ENCODE measurements around the gene FMNL2. TPM values are rescaled to one million over a fixed set of nuclear protein-coding genes. Genes with fewer than 3 reads are reported as not detected.
A peak's percentile ranks its signal among the peaks of the same experiment; 100 is the strongest.

FMNL2 gene
- total RNA-seq, 1 donor from 2014 or later: 34.3 TPM

DNA sequence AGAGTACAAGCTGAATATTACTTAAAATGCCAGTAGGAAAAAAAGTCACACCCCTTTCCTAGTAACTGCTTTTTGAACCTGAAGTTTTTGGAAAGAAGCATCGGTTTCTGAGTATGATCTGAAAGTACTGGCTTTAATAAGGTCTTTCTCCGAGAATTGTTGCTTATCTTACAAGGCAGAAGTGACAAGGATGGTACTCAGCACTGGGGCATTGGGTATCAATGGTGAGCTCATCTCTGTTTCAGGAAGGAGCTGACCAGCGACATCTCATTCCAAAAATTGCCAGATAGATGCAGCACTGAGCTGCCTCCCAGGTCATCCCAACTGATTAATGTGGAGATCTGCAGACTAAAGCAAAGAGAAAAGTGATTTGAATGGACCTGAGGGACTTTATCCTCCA lies 85.4 kb downstream of the FMNL2 start:
- Mint-ChIP-seq H3K27ac (ENCODE audit: unreplicated experiment) (no peak overlapping the region), H3K36me3 (ENCODE audit: low read depth, unreplicated experiment) (no peaks in the 10 kb centered on the region), H3K27me3 (ENCODE audit: low read depth, unreplicated experiment) (no peaks in the 10 kb centered on the region), H3K4me3 (ENCODE audit: unreplicated experiment) (no peak overlapping the region), H3K4me1 (ENCODE audit: low read depth, unreplicated experiment) (peaks cover 36% of the 10 kb centered on the region), H3K9me3 (ENCODE audit: unreplicated experiment) (no peaks in the 10 kb centered on the region)
- no peaks in the 10 kb centered on the region for H3K27me3 ChIP-seq (ENCODE audit: insufficient read depth, low read length)
- H3K9ac ChIP-seq (ENCODE audit: low read length): no peak overlapping the region
- no peak overlapping the region for H2AFZ ChIP-seq (ENCODE audit: low read depth, low read length)
- H4K20me1 ChIP-seq (ENCODE audit: insufficient read depth, low read length): no peaks in the 10 kb centered on the region
- no peak for DNase-seq (ENCODE audit: low read depth)
- TF ChIP-seq EZH2 (IDR thresholded peaks at IDR 0.05; ENCODE audit: insufficient read depth, low read length): no peak
- TF ChIP-seq, protein P1, sequence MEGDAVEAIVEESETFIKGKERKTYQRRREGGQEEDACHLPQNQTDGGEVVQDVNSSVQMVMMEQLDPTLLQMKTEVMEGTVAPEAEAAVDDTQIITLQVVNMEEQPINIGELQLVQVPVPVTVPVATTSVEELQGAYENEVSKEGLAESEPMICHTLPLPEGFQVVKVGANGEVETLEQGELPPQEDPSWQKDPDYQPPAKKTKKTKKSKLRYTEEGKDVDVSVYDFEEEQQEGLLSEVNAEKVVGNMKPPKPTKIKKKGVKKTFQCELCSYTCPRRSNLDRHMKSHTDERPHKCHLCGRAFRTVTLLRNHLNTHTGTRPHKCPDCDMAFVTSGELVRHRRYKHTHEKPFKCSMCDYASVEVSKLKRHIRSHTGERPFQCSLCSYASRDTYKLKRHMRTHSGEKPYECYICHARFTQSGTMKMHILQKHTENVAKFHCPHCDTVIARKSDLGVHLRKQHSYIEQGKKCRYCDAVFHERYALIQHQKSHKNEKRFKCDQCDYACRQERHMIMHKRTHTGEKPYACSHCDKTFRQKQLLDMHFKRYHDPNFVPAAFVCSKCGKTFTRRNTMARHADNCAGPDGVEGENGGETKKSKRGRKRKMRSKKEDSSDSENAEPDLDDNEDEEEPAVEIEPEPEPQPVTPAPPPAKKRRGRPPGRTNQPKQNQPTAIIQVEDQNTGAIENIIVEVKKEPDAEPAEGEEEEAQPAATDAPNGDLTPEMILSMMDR (IDR thresholded peaks at IDR 0.05; ENCODE audit: insufficient read depth, low read depth, low read length): no peak
- H3K4me1 ChIP-seq (ENCODE audit: insufficient read depth, low read length): peaks cover 25% of the 10 kb centered on the region
- no peak for FAIRE-seq
- no peaks in the 10 kb centered on the region for H3K36me3 ChIP-seq (ENCODE audit: insufficient read depth, low read length)
- H3K79me2 ChIP-seq (ENCODE audit: insufficient read depth, low read length): peaks cover 50% of the 10 kb centered on the region
- H3K4me3 ChIP-seq (ENCODE audit: insufficient read depth, low read depth, low read length): no peak overlapping the region
- H3K9me3 ChIP-seq (ENCODE audit: insufficient read depth, low read depth, low read length): no peaks in the 10 kb centered on the region
- H3K4me2 ChIP-seq (ENCODE audit: low read length): no peak overlapping the region
- H3K27ac ChIP-seq (ENCODE audit: low read depth, low read length): no peak overlapping the region

DNA sequence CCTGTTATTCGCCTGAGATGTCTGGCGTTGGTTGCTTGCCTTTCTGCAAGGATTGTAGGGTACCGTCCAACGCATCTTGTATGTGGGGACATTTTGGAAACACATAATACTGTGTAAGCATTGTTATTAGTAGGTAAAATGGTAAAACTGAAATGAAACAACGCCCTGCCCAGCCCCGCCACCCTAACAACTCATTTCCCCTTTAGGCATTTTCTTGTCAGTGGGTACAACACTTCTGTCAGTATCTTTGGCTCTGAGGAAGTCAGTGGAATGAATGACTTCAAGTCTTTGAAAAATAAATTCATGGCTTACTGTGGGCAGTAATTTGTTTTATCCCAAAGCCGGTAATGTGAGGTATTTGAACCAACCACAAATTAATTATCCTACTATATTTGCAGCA lies 86.0 kb downstream of the FMNL2 start:
- DNase-seq (ENCODE audit: low read depth): no peak
- Histone ChIP-seq H3K79me2 (ENCODE audit: insufficient read depth, low read length) (peaks cover 52% of the 10 kb centered on the region), H3K4me3 (ENCODE audit: insufficient read depth, low read depth, low read length) (no peak overlapping the region), H3K4me1 (ENCODE audit: insufficient read depth, low read length) (peaks cover 22% of the 10 kb centered on the region), H3K36me3 (ENCODE audit: insufficient read depth, low read length) (no peaks in the 10 kb centered on the region), H3K27me3 (ENCODE audit: insufficient read depth, low read length) (no peaks in the 10 kb centered on the region), H3K27ac (ENCODE audit: low read depth, low read length) (peak overlapping the region; percentile 41), H4K20me1 (ENCODE audit: insufficient read depth, low read length) (no peaks in the 10 kb centered on the region), H2AFZ (ENCODE audit: low read depth, low read length) (no peak overlapping the region), H3K4me2 (ENCODE audit: low read length) (peak overlapping the region; percentile 58), H3K9ac (ENCODE audit: low read length) (no peak overlapping the region), H3K9me3 (ENCODE audit: insufficient read depth, low read depth, low read length) (no peaks in the 10 kb centered on the region)
- Mint-ChIP-seq H3K4me3 (ENCODE audit: unreplicated experiment) (no peak overlapping the region), H3K9me3 (ENCODE audit: unreplicated experiment) (no peaks in the 10 kb centered on the region), H3K27me3 (ENCODE audit: low read depth, unreplicated experiment) (no peaks in the 10 kb centered on the region), H3K36me3 (ENCODE audit: low read depth, unreplicated experiment) (no peaks in the 10 kb centered on the region), H3K4me1 (ENCODE audit: low read depth, unreplicated experiment) (peaks cover 33% of the 10 kb centered on the region), H3K27ac (ENCODE audit: unreplicated experiment) (peak overlapping the region; percentile 89)
- no peak for FAIRE-seq
- TF ChIP-seq, protein P1 (IDR thresholded peaks at IDR 0.05; ENCODE audit: insufficient read depth, low read depth, low read length): no peak
- no peak for TF ChIP-seq EZH2 (IDR thresholded peaks at IDR 0.05; ENCODE audit: insufficient read depth, low read length)

DNA sequence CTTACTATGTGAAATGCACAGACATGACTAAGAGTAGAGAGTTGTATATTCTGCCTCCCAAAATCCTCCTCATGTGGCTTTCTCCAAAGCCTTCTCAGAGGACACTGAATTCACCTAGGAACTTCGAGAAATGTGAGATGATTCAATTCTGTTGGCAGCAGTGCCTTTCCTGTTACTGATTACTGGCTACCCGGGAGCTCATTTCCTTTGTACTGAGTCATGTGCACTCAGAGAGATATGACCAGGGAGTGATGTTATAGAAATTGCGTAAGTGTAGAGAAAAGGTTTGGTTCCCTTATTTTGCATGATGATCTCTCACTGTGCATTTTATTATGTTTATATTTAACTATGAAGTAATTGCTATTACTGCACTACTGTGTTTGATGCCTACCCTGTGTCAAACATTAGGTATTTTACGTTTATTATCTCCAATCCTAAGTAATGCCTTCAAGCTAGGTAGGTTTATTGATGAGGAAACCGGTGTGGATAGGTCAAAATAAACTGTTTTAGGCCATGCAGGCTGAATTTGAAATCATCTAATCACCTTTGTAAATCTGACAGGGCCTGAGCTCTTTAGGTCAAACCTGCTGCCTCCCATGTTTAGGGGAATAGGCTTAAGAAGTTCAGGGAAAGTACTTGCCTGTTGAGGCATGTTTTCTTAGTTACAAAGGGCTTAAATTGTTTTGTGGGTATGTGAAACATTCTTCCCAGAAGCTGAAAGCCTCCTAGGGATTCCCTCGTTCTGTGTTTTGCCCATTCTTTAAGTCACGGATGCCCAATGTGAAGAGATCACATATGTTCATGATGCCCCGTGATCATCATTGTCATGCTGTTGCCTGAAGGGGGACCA lies 86.8 kb downstream of the FMNL2 start:
- FAIRE-seq: peak; percentile 90
- no peak overlapping the region for H2AFZ ChIP-seq (ENCODE audit: low read depth, low read length)
- DNase-seq (ENCODE audit: low read depth): peak; percentile 99
- H3K27me3 ChIP-seq (ENCODE audit: insufficient read depth, low read length): no peaks in the 10 kb centered on the region
- no peaks in the 10 kb centered on the region for H3K9me3 ChIP-seq (ENCODE audit: insufficient read depth, low read depth, low read length)
- H3K27ac Mint-ChIP-seq (ENCODE audit: unreplicated experiment): peak overlapping the region; percentile 89
- peaks cover 29% of the 10 kb centered on the region for H3K4me1 ChIP-seq (ENCODE audit: insufficient read depth, low read length)
- peak overlapping the region; percentile 54 for H3K4me3 Mint-ChIP-seq (ENCODE audit: unreplicated experiment)
- H3K27ac ChIP-seq (ENCODE audit: low read depth, low read length): peak overlapping the region; percentile 95
- no peaks in the 10 kb centered on the region for H3K36me3 Mint-ChIP-seq (ENCODE audit: low read depth, unreplicated experiment)
- peaks cover 39% of the 10 kb centered on the region for H3K4me1 Mint-ChIP-seq (ENCODE audit: low read depth, unreplicated experiment)
- no peaks in the 10 kb centered on the region for H3K27me3 Mint-ChIP-seq (ENCODE audit: low read depth, unreplicated experiment)
- H3K9ac ChIP-seq (ENCODE audit: low read length): peak overlapping the region; percentile 72
- no peak overlapping the region for H3K4me3 ChIP-seq (ENCODE audit: insufficient read depth, low read depth, low read length)
- peaks cover 58% of the 10 kb centered on the region for H3K79me2 ChIP-seq (ENCODE audit: insufficient read depth, low read length)
- H3K9me3 Mint-ChIP-seq (ENCODE audit: unreplicated experiment): no peaks in the 10 kb centered on the region
- H3K36me3 ChIP-seq (ENCODE audit: insufficient read depth, low read length): no peaks in the 10 kb centered on the region
- TF ChIP-seq, protein P1 (IDR thresholded peaks at IDR 0.05; ENCODE audit: insufficient read depth, low read depth, low read length): no peak
- TF ChIP-seq EZH2 (IDR thresholded peaks at IDR 0.05; ENCODE audit: insufficient read depth, low read length): no peak
- peak overlapping the region; percentile 71 for H3K4me2 ChIP-seq (ENCODE audit: low read length)
- no peaks in the 10 kb centered on the region for H4K20me1 ChIP-seq (ENCODE audit: insufficient read depth, low read length)

All from astrocyte (in vitro differentiated cells and primary cell).